HG03520 (cell line): ENCODE measurements around the gene EIF2D.
"Not testable (repeated sequence)": the region's sequence is repeated elsewhere in the genome, so short reads cannot be mapped to it uniquely, and the experiment has no call there.

Experiments used
- ATAC-seq: cut with Tn5 transposase; IDR thresholded peaks from one replicate; pipeline ENCODE4 v1.9.1; 2021; ENCODE audit warnings: mild to moderate bottlenecking, moderate library complexity; ENCODE audit not compliant: unreplicated experiment

EIF2D gene

DNA sequence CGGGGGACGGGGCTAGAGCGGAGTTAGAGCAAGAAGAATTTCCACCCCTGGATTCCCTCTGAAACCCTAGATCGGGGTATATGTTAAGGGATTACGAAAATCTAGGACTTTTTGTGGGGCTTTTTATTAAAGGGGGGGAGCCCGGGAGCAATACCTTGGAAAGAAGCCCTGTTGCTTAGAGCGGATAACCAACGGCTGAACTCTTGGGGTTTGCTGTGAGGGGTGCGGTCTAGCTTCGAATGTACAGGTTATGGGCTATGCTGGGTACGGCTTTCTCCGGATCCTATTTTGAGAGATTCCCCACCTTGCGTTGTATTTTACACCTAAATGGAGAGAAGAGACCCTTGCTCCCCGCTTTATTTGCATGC is 23.7 kb upstream of the EIF2D start:
- no peak for ATAC-seq

DNA sequence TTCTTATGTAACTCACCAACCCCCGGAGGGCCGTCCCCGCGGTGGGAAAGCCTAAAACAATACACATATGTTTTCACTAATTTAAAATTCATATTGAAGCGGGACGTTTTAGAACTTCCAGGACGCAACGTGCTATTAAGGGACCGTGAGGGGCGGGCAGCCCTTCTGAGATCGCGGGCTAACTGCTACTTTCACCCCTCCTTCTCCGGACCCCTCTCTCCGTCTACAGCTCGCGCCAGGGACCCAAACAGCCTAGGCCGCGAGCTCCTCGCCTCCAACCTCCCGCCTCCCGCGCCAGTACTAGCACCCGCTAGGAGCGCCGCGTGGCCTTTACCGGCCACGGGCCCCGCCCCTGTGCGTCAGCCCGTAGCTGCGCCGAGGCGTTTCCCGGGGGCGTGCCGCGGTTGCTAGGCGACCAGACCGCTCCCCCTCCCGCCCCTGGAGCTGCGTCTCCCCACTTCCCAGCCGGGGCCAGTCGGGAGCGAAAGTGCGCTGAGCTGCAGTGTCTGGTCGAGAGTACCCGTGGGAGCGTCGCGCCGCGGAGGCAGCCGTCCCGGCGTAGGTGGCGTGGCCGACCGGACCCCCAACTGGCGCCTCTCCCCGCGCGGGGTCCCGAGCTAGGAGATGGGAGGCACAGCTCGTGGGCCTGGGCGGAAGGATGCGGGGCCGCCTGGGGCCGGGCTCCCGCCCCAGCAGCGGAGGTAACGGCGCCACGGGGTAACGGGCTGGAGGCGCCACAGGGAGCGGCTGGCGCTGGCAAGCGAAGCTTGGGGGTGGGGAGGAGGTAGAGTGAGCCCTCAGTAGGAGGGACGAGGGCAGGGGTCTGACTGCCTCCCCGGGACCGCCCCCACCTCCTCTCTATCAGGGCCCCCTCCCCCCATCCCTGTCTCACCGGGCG is 23.1 kb upstream of the EIF2D start, which contains the start of gene DYRK3:
DYRK3 (plus strand) TSS at position 457 of the 898 bp plus-strand sequence; CDS start at position 625, 168 bp downstream.
- peak; percentile 85 for ATAC-seq

- no peak for ATAC-seq
Observed at GRCh38 chr1:206634365-206635079, 22.3 kb upstream of the EIF2D start.

DNA sequence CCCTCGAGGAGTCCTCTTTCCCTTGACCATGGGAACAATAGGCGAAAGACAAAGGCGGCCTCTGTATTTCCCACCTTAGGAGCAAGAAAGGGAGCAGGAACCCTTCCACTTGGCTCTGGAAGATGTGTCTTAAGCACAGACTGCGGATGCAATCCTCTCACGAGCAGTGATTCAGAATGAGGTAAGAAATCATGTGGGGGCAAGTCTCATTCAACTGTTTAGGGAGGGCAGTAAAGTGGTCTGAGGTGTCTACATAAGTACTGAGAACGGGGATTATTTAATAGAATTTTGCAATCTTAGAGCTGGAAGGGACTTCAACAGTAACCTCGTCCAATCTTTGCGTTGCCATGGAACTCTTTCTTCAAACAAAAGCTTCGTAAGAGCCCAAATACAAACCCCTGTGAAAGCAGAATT is 21.4 kb upstream of the EIF2D start:
- no peak for ATAC-seq

GRCh38 chr1:206631085-206631509 is 18.8 kb upstream of the EIF2D start:
- ATAC-seq, result no peak

GRCh38 chr1:206628916-206629315 is 16.7 kb upstream of the EIF2D start:
- no peak for ATAC-seq

DNA sequence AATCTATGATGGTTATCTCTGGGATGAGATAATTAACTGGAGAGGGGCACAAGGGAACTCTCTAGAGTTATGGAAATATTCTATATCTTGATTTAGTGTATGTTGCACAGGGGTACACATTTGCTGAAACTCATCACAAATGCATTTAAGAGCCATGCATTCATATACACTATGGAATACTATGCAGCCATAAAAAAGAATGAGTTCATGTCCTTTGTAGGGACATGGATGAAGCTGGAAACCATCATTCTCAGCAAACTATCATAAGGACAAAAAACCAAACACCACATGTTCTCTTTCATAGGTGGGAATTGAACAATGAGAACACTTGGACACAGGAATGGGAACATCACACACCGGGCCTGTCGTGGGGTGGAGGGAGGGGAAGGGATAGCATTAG is 14.1 kb upstream of the EIF2D start:
- not testable (repeated sequence) for ATAC-seq

GRCh38 chr1:206609229-206609991 is 2.9 kb downstream of the EIF2D start:
- ATAC-seq, result no peak

GRCh38 chr1:206608108-206608698 is 4.1 kb downstream of the EIF2D start:
- ATAC-seq, result no peak

DNA sequence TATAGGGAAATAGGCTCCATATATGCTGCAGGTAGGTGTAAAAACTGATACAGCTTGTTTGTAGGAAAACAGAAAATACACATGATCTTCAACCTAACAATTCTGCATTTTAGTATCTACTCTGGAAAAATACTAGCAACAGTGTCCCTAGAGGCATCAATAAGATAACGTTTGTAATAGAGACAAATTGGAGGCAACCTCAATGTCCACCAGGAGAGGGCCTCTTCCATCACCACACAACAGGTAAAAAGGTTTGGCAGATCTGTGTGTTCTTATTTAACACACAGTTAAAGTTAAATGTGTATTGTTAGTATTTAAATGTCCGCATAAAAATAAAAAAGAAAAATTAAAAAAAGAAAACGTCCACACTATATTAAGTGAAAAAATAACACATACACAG is 5.4 kb downstream of the EIF2D start:
- no peak for ATAC-seq

DNA sequence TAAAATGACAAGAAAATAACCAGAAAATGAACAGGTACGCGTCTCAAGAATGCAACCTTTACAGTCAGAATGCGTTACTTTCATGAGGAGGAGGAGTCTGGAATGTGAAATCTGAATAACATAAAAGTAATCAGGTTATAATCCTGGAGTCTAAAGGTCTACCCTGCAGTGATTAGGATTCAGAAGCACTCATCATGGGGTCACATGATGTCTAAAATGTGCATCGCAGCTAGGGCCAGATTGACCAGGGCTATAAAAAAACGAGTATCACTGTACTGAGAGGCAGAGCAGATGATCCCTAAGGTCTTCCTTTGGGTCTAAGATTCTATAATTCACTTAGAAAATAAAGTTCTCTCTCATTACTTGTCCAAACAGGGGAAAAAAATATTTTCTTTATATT is 7.4 kb downstream of the EIF2D start:
- no peak for ATAC-seq

- no peak for ATAC-seq
Observed at GRCh38 chr1:206600527-206600926, 11.7 kb downstream of the EIF2D start.

- ATAC-seq, result no peak
Observed at GRCh38 chr1:206596319-206596666, 16.0 kb downstream of the EIF2D start.

GRCh38 chr1:206595581-206596318 is 16.5 kb downstream of the EIF2D start:
- no peak for ATAC-seq

DNA sequence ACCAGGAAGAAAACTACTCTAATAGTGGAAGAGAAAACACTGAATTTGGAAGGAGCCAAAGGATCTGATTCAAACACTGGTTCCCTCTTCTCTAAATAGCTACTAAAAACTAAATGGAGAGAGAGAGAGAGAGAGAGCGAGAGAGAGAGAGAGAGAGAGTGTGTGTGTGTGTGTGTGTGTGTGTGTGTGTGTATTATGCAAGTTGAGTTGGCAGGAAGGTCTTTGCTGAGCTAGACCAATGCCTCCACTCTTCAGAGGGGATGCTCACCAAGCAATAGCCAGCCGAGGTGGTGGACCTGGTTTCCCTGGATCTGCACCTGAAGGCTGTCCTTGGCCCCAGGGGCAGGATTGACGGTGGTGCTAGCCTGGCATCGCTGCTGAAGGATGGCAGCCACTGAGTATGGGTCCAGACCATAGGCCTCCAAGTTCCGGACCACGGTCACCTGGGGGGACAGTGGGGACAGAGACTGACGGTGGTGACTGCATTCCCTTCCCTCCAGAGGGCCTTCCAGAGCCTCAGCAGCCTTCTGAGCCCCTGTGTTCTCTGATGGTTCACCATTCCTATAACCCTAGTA is 18.8 kb downstream of the EIF2D start:
- no peak for ATAC-seq

DNA sequence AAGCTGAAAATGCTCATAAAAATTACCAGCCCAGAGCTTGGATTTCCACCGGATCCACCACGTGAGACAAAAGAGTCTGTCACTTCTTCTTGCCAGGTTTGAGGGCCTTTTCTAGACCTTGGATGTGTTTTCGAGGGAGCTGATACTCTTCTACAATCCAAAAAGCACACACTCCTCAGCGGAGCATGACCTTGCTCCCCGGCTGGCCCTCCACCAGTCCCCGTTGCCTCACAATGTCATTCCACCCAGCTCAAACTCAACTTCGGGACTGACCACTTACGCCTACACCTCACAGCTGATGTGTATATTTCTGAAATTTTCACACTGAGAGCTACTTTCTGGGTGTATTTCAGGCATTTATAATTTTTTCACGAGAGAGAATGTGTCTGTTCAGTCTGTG is 20.6 kb downstream of the EIF2D start:
- ATAC-seq, result no peak

DNA sequence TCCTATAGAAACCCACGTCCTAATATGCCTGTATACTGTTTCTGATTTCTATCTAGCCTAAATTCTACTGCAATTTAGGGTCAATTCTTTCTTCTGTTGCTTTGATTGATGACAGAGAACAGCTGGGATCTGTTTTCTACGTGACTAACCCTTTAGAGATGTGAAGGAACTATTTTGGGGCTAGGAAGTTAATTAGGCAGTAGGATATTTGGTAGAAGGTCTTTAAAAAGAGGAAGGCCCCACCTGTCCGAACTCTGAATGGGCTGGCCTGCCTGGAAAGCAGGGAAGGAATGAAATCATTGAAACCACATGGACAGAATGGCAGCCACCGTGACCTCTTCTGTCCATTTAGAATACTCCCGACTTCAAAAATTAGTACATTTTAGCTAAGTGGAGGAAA is 21.0 kb downstream of the EIF2D start:
- no peak for ATAC-seq

GRCh38 chr1:206590025-206590758 is 22.1 kb downstream of the EIF2D start:
- ATAC-seq, result no peak

DNA sequence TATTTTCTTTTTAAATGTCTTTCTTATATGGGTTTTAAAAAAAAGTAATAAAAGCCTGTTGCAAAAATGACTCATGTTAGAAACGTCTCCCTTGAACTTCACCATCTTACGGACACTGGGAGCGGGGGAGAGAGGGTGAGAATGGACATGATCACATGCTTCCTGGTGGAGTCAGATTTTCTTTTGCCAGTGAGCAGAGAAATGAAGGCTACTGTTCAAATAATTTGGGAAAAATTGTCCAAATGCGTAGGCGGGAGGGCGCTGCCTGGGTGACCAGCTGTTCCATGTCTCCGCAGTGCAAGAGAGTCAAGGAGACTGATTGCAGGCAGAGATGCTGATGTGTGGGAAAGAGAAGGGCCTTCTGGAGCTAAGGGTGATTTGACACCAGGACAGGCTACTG is 23.1 kb downstream of the EIF2D start:
- ATAC-seq, result no peak
